BJ (cell line): ENCODE measurements around the gene PEG3. TPM values are rescaled to one million over a fixed set of nuclear protein-coding genes. Genes with fewer than 3 reads are reported as not detected.
"Not testable (repeated sequence)": the region's sequence is repeated elsewhere in the genome, so short reads cannot be mapped to it uniquely, and the experiment has no call there.

Experiments
- CTCF ChIA-PET: fragments of 350-600 bp; formaldehyde crosslinking; extraction: SDS; loops from one replicate; lab custom pipeline; 2021; ENCODE audit warnings: antibody characterized with exemption, inconsistent platforms; lab: Yijun Ruan, JAX
- POLR2A ChIA-PET: fragments of 300-600 bp; sonication (Branson Sonifier 250); formaldehyde crosslinking; extraction: SDS; loops from one replicate; lab custom pipeline; 2021; ENCODE audit warnings: antibody characterized with exemption; lab: Charles Lee
- DNase-seq: peaks from one replicate; pipeline ENCODE4 v3.0.0-alpha.2; 2011; ENCODE audit warnings: low read depth
- H3K27me3 ChIP-seq: 2 replicates; pipeline ENCODE4 v1.6.0; 2011; ENCODE audit warnings: low read length; ENCODE audit not compliant: control insufficient read depth, insufficient read depth
- H3K36me3 ChIP-seq: 2 replicates; pipeline ENCODE4 v1.5.1; 2011; ENCODE audit warnings: low read length; ENCODE audit not compliant: control insufficient read depth, insufficient read depth
- H3K4me3 ChIP-seq: 2 replicates; pipeline ENCODE4 v1.5.1; 2011; ENCODE audit warnings: low read depth, mild to moderate bottlenecking, control low read depth, low read length
- polyA plus RNA-seq: library from polyadenylated mRNA; depleted of rRNA; stranded (reverse); fragments of >200 nt; gene quantifications from 2 replicates; pipeline ENCODE4 v1.2.3, GENCODE V29; 2011
- TF ChIP-seq, protein P1 (sequence below): IDR thresholded peaks from 2 replicates; pipeline ENCODE4 v1.5.1; 2011; ENCODE audit warnings: low read depth, mild to moderate bottlenecking, control low read depth, inconsistent platforms, low read length, moderate library complexity; ENCODE audit not compliant: insufficient read depth

Gene PEG3
- polyA plus RNA-seq, 1 experiment: 0.04 TPM

DNA sequence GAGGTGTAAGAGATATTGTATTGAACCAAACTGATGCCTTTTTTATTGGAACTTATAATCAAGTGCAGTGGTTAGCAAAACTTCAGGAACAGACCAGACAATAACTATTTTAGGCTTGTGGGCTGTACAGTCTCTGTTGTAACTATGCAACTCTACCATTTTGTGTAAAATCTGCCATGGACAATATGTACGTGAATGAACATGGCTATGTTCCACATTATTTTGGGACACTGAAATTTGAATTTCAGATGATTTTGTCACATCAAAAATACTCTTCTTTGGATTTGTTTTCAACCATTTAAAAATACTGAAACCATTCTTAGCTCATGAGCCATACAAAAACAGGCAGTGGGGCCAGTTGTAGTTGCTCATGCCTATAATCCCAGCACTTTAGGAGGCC lies 27.9 kb upstream of the PEG3 start:
- ChIA-PET POLR2A (no interaction called here), CTCF (no interaction called here)
- TF ChIP-seq, protein P1, sequence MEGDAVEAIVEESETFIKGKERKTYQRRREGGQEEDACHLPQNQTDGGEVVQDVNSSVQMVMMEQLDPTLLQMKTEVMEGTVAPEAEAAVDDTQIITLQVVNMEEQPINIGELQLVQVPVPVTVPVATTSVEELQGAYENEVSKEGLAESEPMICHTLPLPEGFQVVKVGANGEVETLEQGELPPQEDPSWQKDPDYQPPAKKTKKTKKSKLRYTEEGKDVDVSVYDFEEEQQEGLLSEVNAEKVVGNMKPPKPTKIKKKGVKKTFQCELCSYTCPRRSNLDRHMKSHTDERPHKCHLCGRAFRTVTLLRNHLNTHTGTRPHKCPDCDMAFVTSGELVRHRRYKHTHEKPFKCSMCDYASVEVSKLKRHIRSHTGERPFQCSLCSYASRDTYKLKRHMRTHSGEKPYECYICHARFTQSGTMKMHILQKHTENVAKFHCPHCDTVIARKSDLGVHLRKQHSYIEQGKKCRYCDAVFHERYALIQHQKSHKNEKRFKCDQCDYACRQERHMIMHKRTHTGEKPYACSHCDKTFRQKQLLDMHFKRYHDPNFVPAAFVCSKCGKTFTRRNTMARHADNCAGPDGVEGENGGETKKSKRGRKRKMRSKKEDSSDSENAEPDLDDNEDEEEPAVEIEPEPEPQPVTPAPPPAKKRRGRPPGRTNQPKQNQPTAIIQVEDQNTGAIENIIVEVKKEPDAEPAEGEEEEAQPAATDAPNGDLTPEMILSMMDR: no peak
- Histone ChIP-seq H3K4me3 (no peak overlapping the region), H3K27me3 (no peaks in the 10 kb centered on the region), H3K36me3 (no peaks in the 10 kb centered on the region)
- no peak for DNase-seq

DNA sequence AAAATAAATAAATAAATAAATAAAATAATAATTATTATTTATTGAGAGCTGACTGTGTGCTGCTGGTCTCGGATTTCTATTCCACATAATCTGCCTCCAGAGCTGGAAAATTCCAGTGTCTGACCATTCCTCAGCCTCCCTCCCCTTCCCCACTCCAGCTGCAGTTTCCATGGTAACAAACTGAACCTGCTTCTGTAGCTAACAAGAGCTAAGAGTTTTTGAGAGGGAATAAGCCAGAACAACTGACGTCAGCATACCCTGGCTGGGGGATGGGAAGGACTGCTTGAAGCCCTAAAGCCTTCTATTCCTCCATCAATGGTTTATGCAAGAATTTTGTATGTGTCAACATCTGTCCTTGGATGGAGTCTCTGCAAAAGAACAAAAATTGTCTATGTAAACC lies 26.0 kb upstream of the PEG3 start:
- ChIA-PET POLR2A (no interaction called here), CTCF (interaction anchor here (1.2 kb wide), 1 partner anchor 23 kb away, joined by 3 read pairs; no protein-coding TSS in a partner anchor)
- H3K36me3 ChIP-seq: no peaks in the 10 kb centered on the region
- DNase-seq: no peak
- H3K4me3 ChIP-seq: no peak overlapping the region
- H3K27me3 ChIP-seq: no peaks in the 10 kb centered on the region
- TF ChIP-seq, protein P1: no peak

DNA sequence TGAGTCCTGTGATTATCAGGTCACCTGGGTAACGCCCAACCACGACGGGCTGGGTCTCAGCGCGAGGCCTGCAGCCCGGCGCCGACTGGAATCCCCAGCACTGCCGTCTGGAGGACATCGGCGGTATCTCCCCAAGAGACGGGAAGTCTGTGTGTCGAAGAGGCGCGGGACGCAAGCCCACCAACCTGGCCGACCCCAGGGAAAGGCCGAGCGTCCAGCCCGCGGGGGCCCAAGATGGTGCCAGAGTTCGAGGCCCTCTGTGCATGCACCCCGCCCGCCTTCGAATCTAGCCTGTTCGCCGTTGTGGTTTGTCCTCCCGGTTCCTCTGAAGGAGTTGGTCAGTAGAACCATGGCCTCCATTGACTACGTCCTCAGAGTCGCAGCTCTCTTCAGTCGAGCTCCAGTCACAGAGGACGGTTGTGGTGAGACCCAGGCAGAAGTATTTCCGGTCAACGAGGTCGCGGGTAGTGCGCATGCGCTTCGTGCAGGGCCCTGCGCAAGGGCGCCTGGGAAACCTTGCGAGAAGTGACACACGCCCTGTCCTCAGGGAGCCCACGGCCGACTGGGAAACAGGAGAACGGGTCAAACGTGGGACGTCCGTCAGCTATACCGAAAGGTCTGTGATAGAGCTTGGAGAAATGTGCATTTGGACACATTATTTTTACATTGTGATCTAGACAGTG lies 24.1 kb upstream of the PEG3 start:
- no peak for DNase-seq
- ChIA-PET CTCF (no interaction called here), POLR2A (no interaction called here)
- TF ChIP-seq, protein P1: no peak
- Histone ChIP-seq H3K4me3 (no peak overlapping the region), H3K27me3 (no peaks in the 10 kb centered on the region), H3K36me3 (no peaks in the 10 kb centered on the region)

DNA sequence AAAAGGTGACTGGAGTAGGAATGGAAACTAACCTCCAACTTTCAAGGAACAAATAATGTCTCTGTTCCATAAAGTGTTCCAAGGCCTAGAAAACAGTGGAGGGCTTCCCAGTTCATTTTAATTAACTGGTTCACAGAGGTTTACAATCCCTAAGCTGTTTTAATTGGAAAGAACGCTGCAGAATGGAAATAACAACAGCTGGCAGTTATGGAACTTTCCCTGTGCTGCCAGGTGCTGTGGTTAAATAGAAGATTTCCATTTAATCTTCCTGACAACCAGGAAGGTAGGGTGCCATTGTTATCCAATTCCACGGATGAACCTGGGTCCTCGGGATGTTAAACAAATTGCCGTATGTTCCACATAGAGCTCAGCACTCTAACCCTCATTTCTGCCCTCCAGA lies 22.2 kb upstream of the PEG3 start:
- Histone ChIP-seq H3K27me3 (no peaks in the 10 kb centered on the region), H3K36me3 (no peaks in the 10 kb centered on the region), H3K4me3 (no peak overlapping the region)
- ChIA-PET POLR2A (no interaction called here), CTCF (interaction anchor here (0.5 kb wide), 1 partner anchor 605 kb away, joined by 4 read pairs; no protein-coding TSS in a partner anchor)
- DNase-seq: no peak
- TF ChIP-seq, protein P1: no peak

DNA sequence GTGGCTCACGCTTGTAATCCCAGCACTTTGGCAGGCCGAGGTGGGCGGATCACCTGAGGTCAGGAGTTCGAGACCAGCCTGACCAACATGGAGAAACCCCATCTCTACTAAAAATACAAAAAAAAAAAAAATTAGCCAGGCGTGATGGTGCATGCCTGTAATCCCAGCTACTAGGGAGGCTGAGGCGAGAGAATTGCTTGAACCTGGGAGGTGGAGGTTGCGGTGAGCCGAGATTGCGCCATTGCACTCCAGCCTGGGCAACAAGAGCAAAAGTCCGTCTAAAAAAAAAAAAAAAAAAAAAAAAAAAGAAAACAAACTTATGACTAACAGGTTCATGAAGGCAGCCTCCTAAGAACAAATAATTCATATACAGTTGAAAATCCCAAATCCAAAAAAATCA lies 19.9 kb upstream of the PEG3 start:
- H3K27me3 ChIP-seq, H3K4me3 ChIP-seq, POLR2A ChIA-PET, CTCF ChIA-PET, H3K36me3 ChIP-seq, DNase-seq: not testable (repeated sequence)

DNA sequence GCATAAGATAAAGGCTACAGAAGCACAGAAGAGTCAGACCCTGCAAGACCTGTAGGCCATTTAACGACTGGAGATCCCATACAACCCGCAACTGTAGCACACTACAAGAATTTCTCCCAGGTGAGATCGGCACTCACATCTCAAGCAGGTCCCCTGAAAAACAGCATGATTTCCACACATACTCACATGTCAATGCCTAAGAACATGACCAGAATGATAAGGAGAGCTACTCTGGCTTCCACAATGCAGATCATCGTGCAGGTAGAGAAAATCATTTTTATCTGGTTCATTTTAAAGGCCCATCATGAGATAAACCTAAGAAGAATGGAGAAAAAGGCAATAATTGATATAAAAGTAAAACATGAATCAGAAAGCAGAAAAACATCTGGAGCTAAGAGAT lies 17.5 kb upstream of the PEG3 start:
- Histone ChIP-seq H3K4me3 (no peak overlapping the region), H3K36me3 (no peaks in the 10 kb centered on the region), H3K27me3 (no peaks in the 10 kb centered on the region)
- CTCF ChIA-PET: no interaction called here
- POLR2A ChIA-PET: no interaction called here
- no peak for DNase-seq
- TF ChIP-seq, protein P1: no peak
